22Rv1 (cell line): ENCODE measurements around the gene NR5A1.

Experiments used
- H3K27ac ChIP-seq: fragments of 450-650 bp; 2 replicates; pipeline ENCODE4 v1.5.1; 2017
- ZFX ChIP-seq: fragments of 450-650 bp; IDR thresholded peaks from 2 replicates; pipeline ENCODE4 v1.6.1; 2017; ENCODE audit warnings: antibody characterized with exemption, borderline replicate concordance
- TF ChIP-seq, protein P1 (sequence below): fragments of 450-650 bp; IDR thresholded peaks from 2 replicates; pipeline ENCODE4 v1.5.1; 2017; ENCODE audit warnings: mild to moderate bottlenecking

NR5A1 gene

GRCh38 chr9:124453586-124454191 is 53.5 kb downstream of the NR5A1 start:
- TF ChIP-seq ZFX: no peak
- TF ChIP-seq, protein P1, sequence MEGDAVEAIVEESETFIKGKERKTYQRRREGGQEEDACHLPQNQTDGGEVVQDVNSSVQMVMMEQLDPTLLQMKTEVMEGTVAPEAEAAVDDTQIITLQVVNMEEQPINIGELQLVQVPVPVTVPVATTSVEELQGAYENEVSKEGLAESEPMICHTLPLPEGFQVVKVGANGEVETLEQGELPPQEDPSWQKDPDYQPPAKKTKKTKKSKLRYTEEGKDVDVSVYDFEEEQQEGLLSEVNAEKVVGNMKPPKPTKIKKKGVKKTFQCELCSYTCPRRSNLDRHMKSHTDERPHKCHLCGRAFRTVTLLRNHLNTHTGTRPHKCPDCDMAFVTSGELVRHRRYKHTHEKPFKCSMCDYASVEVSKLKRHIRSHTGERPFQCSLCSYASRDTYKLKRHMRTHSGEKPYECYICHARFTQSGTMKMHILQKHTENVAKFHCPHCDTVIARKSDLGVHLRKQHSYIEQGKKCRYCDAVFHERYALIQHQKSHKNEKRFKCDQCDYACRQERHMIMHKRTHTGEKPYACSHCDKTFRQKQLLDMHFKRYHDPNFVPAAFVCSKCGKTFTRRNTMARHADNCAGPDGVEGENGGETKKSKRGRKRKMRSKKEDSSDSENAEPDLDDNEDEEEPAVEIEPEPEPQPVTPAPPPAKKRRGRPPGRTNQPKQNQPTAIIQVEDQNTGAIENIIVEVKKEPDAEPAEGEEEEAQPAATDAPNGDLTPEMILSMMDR: no peak
- H3K27ac ChIP-seq: no peak overlapping the region

DNA sequence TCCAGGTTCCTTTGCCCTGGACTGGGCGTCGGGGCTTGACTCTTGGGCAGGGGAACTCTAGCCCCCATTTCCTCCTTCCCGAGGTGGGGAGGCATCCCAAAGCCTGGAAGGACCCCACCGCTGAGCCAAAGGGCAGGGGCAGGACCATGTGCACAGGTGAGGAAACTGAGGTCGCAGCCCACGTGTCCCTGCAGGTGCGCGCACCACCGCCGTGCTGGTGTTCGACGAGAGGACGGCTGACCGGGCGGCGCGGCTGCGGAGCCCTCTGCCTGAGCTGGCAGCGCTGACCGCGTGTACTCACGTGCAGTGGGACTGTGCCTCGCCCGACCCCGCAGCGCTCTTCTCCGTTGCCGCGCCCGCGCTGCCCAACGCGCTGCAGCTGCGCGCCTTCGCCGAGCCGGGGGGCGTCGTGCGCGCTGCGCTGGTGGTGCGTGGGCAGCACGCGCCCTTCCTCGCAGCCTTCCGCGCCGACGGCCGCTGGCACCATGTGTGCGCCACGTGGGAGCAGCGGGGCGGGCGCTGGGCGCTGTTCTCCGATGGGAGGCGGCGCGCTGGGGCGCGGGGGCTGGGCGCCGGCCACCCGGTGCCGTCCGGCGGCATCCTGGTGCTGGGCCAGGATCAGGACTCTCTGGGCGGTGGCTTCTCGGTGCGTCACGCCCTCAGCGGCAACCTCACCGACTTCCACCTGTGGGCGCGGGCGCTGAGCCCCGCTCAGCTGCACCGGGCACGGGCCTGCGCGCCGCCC is 54.2 kb downstream of the NR5A1 start:
- H3K27ac ChIP-seq: no peak overlapping the region
- TF ChIP-seq, protein P1: no peak
- TF ChIP-seq ZFX: no peak

DNA sequence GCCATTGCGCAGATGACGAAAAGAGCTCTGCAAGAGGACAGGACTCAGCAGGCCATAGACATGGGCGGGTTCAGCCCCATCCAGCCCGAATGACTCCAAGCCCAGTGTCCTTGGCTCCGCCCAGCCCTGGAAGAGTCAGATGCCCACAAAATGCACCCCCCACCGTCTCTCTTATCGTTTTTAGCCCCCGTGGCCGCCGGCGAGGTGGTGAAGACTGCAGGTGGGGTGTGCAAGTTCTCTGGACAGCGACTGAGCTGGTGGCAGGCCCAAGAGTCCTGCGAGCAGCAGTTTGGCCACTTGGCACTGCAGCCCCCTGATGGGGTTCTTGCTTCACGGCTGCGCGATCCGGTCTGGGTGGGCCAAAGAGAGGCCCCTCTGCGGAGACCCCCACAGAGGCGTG is 54.9 kb downstream of the NR5A1 start:
- TF ChIP-seq, protein P1: no peak
- no peak for TF ChIP-seq ZFX
- no peak overlapping the region for H3K27ac ChIP-seq

- H3K27ac ChIP-seq: no peak overlapping the region
- TF ChIP-seq ZFX: no peak
- TF ChIP-seq, protein P1: no peak
Measured at GRCh38 chr9:124450931-124451661, 56.1 kb downstream of the NR5A1 start.

GRCh38 chr9:124450241-124450924 is 56.8 kb downstream of the NR5A1 start, which contains the start of gene ADGRD2:
ADGRD2 (plus strand) TSS chr9:124450451; CDS start chr9:124451667, 1,216 bp downstream.
- TF ChIP-seq ZFX: no peak
- TF ChIP-seq, protein P1: no peak

DNA sequence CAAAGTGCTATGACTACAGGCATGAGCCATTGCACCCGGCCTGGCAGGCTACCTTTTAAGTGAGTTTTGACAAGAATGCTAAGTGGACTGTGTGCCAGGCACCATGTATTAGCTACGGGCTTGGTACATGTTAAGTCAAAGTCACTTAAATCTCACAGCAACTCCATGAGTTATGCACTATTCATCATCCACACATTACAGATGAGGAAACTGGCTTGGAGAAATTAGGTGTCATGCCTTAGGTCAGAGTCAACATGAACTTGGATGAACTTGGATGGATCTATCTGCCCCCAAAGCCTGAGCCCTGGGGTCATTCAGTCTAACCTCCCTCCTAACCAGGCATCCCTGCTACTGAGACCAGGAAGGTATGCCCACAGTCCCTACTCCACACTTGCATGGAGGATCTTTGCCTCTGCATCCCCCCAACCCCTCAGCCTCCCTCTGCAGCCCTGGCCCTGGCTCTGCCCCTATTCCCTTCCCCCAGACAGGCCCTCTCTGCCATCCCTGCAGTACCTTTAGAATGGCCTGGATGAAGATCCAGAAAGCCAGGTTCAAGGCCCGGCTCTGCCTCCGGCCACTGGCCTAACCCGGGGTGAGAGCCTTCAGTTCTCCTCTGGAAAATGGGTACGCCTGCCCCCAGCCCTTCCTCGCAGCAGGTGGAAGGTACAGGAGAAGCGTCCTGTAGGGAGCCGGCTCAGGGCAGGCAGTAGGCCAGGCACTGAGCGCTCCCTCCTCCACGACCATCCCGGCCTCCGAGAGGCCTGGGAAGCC is 57.6 kb downstream of the NR5A1 start:
- no peak overlapping the region for H3K27ac ChIP-seq
- TF ChIP-seq, protein P1: no peak
- no peak for TF ChIP-seq ZFX

More at GRCh38 chr9:124450241-124450924, 56.8 kb downstream of the NR5A1 start, which contains the start of gene ADGRD2:
- H3K27ac ChIP-seq: no peak within 1 kb of the TSS
